Body of pancreas (tissue), 4 donors: ENCODE measurements around the gene ATPAF2.

ENCODE experiments used
- CTCF ChIP-seq, 7 experiments: fragments of 450-650 bp in 4 of 7; fragments of 200-600 bp in 3 of 7; sonication (generic) in 3 of 7; IDR thresholded peaks; one replicate each; pipeline ENCODE4 v1.5.1; 2016 to 2019; ENCODE audit warnings: antibody characterized with exemption in 7 of 7
- POLR2A ChIP-seq, 3 donors: fragments of 450-650 bp; IDR thresholded peaks; one replicate each; pipeline ENCODE4 v1.6.1; 2016; ENCODE audit warnings: antibody characterized with exemption in 3 of 3, mild to moderate bottlenecking in 2 of 3

- no peak for TF ChIP-seq POLR2A (IDR thresholded peaks at IDR 0.05)
- TF ChIP-seq CTCF (IDR thresholded peaks at IDR 0.05), result no peak
Observed at GRCh38 chr17:18027280-18027679, 11.7 kb downstream of the ATPAF2 start.
